HEK293T (cell line): ENCODE results near the gene ENG.
A peak's percentile ranks its signal among the peaks of the same experiment; 100 is the strongest.

ENCODE experiments used
- CTCF ChIA-PET: fragments of 350-600 bp; formaldehyde crosslinking; extraction: SDS; loops from one replicate; lab custom pipeline; 2021; ENCODE audit warnings: antibody characterized with exemption, inconsistent platforms; lab: Yijun Ruan, JAX
- POLR2A ChIA-PET: fragments of 350-600 bp; formaldehyde crosslinking; extraction: SDS; loops from one replicate; lab custom pipeline; 2020; ENCODE audit warnings: antibody characterized with exemption, inconsistent platforms; lab: Yijun Ruan, JAX
- DNase-seq: peaks from one replicate; pipeline ENCODE4 v3.0.0; 2012; ENCODE audit warnings: mixed read lengths; ENCODE audit errors: extremely low spot score
- ARNT ChIP-seq: fragments of 450-650 bp; IDR thresholded peaks from 2 replicates; pipeline ENCODE4 v1.6.1; 2017; ENCODE audit warnings: mild to moderate bottlenecking
- BHLHE40 ChIP-seq: fragments of 450-650 bp; IDR thresholded peaks from 2 replicates; pipeline ENCODE4 v1.6.1; 2016; ENCODE audit warnings: mild to moderate bottlenecking, moderate library complexity, borderline replicate concordance
- CTBP1 ChIP-seq: fragments of 450-650 bp; IDR thresholded peaks from 2 replicates; pipeline ENCODE4 v1.6.1; 2016; ENCODE audit warnings: borderline replicate concordance
- ELF4 ChIP-seq: fragments of 450-650 bp; IDR thresholded peaks from 2 replicates; pipeline ENCODE4 v1.6.1; 2017; ENCODE audit warnings: antibody characterized with exemption
- FOXA1 ChIP-seq: fragments of 450-650 bp; IDR thresholded peaks from 2 replicates; pipeline ENCODE4 v1.6.1; 2016; ENCODE audit warnings: mild to moderate bottlenecking
- FOXK2 ChIP-seq: fragments of 450-650 bp; IDR thresholded peaks from 2 replicates; pipeline ENCODE4 v1.6.1; 2016; ENCODE audit warnings: mild to moderate bottlenecking
- FOXM1 ChIP-seq: fragments of 450-650 bp; IDR thresholded peaks from 2 replicates; pipeline ENCODE4 v1.6.1; 2017; ENCODE audit warnings: mild to moderate bottlenecking, borderline replicate concordance
- HDGF ChIP-seq: fragments of 450-650 bp; IDR thresholded peaks from 2 replicates; pipeline ENCODE4 v1.6.1; 2017; ENCODE audit warnings: antibody characterized with exemption, borderline replicate concordance
- L3MBTL2 ChIP-seq: fragments of 450-650 bp; conservative IDR thresholded peaks from 2 replicates; pipeline ENCODE4 v1.6.1; 2016; ENCODE audit warnings: mild to moderate bottlenecking
- LEF1 ChIP-seq: fragments of 450-650 bp; IDR thresholded peaks from 2 replicates; pipeline ENCODE4 v1.6.1; 2017; ENCODE audit warnings: mild to moderate bottlenecking, borderline replicate concordance
- NFRKB ChIP-seq: fragments of 450-650 bp; IDR thresholded peaks from 2 replicates; pipeline ENCODE4 v1.6.1; 2016; ENCODE audit warnings: mild to moderate bottlenecking, moderate library complexity
- PKNOX1 ChIP-seq: fragments of 450-650 bp; IDR thresholded peaks from 2 replicates; pipeline ENCODE4 v1.6.1; 2016
- SP1 ChIP-seq: fragments of 450-650 bp; IDR thresholded peaks from 2 replicates; pipeline ENCODE4 v1.6.1; 2017
- SUZ12 ChIP-seq: fragments of 450-650 bp; IDR thresholded peaks from 2 replicates; pipeline ENCODE4 v1.6.1; 2016; ENCODE audit warnings: mild to moderate bottlenecking
- TARDBP ChIP-seq: fragments of 450-650 bp; IDR thresholded peaks from 2 replicates; pipeline ENCODE4 v1.6.1; 2016
- ZNF384 ChIP-seq: fragments of 450-650 bp; IDR thresholded peaks from 2 replicates; pipeline ENCODE4 v1.6.1; 2016

Gene ENG

GRCh38 chr9:127812011-127812410 is 42.4 kb downstream of the ENG start:
- POLR2A ChIA-PET, result no interaction called here
- TF ChIP-seq ZNF384 (no peak), ARNT (no peak), TARDBP (no peak), FOXK2 (no peak), NFRKB (no peak), BHLHE40 (no peak), SUZ12 (no peak), CTBP1 (no peak), PKNOX1 (no peak), L3MBTL2 (no peak), SP1 (no peak), FOXA1 (no peak), HDGF (no peak), FOXM1 (no peak), LEF1 (no peak), ELF4 (no peak)
- CTCF ChIA-PET, result no interaction called here
- DNase-seq, result no peak

- ChIA-PET CTCF (no interaction called here), POLR2A (no interaction called here)
- DNase-seq, result no peak
- no peak for TF ChIP-seq FOXK2
- no peak for TF ChIP-seq ZNF384
- no peak for TF ChIP-seq ELF4
- no peak for TF ChIP-seq PKNOX1
- no peak for TF ChIP-seq BHLHE40
- no peak for TF ChIP-seq FOXA1
- no peak for TF ChIP-seq ARNT
- TF ChIP-seq SP1, result no peak
- no peak for TF ChIP-seq FOXM1
- TF ChIP-seq HDGF, result no peak
- no peak for TF ChIP-seq CTBP1
- TF ChIP-seq SUZ12, result no peak
- no peak for TF ChIP-seq NFRKB
- TF ChIP-seq LEF1, result no peak
- TF ChIP-seq TARDBP, result no peak
Observed at GRCh38 chr9:127810378-127811187, 43.9 kb downstream of the ENG start.

GRCh38 chr9:127809540-127810377 is 44.7 kb downstream of the ENG start:
- peak; percentile 89 for DNase-seq
- POLR2A ChIA-PET, result interaction anchor here (1.3 kb wide), 1 partner anchor 75 kb away, joined by 5 read pairs; the partner anchor contains the start of gene TOR2A
- TF ChIP-seq HDGF (0 out of 2 replicates have a peak, but pooled peaks have one; percentile 16), FOXK2 (no peak)
- CTCF ChIA-PET, result no interaction called here

GRCh38 chr9:127809002-127809539 is 45.4 kb downstream of the ENG start:
- no peak for DNase-seq
- CTCF ChIA-PET, result no interaction called here
- POLR2A ChIA-PET, result interaction anchor here (1.3 kb wide), 1 partner anchor 74 kb away, joined by 5 read pairs; the partner anchor contains the start of gene TOR2A
- no peak for TF ChIP-seq HDGF

GRCh38 chr9:127808347-127809001 is 46.0 kb downstream of the ENG start:
- ChIA-PET CTCF (no interaction called here), POLR2A (interaction anchor here (1.3 kb wide), 1 partner anchor 73 kb away, joined by 5 read pairs; the partner anchor contains the start of gene TOR2A)
- DNase-seq, result no peak
- no peak for TF ChIP-seq FOXA1
- no peak for TF ChIP-seq HDGF
- TF ChIP-seq FOXK2, result no peak
- TF ChIP-seq SUZ12, result no peak
- no peak for TF ChIP-seq NFRKB
- TF ChIP-seq ARNT, result no peak
- TF ChIP-seq LEF1, result no peak
- TF ChIP-seq CTBP1, result no peak

- TF ChIP-seq HDGF (no peak), FOXK2 (no peak), TARDBP (no peak), SP1 (no peak), NFRKB (no peak), ARNT (no peak), L3MBTL2 (no peak), SUZ12 (no peak), PKNOX1 (no peak), ELF4 (no peak), CTBP1 (no peak), BHLHE40 (no peak), FOXM1 (no peak), ZNF384 (no peak), LEF1 (no peak), FOXA1 (no peak)
- POLR2A ChIA-PET, result no interaction called here
- no peak for DNase-seq
- CTCF ChIA-PET, result no interaction called here
Observed at GRCh38 chr9:127806871-127807270, 47.6 kb downstream of the ENG start.
